Measurements from ENCODE around the gene DNAJC15.

DNAJC15 gene

GRCh38 chr13:43133792-43134191, 110.4 kb downstream of the DNAJC15 start:
- no peak overlapping the region for H3K14ac ChIP-seq (ENCODE audit: low read length)
- H3K79me1 ChIP-seq (ENCODE audit: low read depth, low read length), result no peaks in the 10 kb centered on the region
- no peak overlapping the region for H2BK5ac ChIP-seq (ENCODE audit: low read length)
- H2BK15ac ChIP-seq (ENCODE audit: low read length), result no peak overlapping the region
- H3K9ac ChIP-seq (ENCODE audit: low read depth, low read length, poor library complexity), result no peak overlapping the region
- no peak overlapping the region for H2AK5ac ChIP-seq (ENCODE audit: low read depth, low read length)
- H4K91ac ChIP-seq (ENCODE audit: low read depth, low read length, poor library complexity), result no peak overlapping the region
- H2BK12ac ChIP-seq (ENCODE audit: low read length), result no peak overlapping the region
- H3K27me3 ChIP-seq (ENCODE audit: control insufficient read depth in 3 of 3, insufficient read depth in 3 of 3, low read depth in 1 of 3, low read length in 3 of 3), result no peaks in the 10 kb centered on the region
- H3K18ac ChIP-seq (ENCODE audit: low read length), result no peak overlapping the region
- no peak overlapping the region for H3K23ac ChIP-seq (ENCODE audit: low read depth, low read length, poor library complexity)
- H3K4ac ChIP-seq (ENCODE audit: low read length), result no peak overlapping the region
- no peak overlapping the region for H3K27ac ChIP-seq (replicated peaks; ENCODE audit: low read length)
- H3K9me3 ChIP-seq (replicated peaks in 1 of 2; ENCODE audit: control insufficient read depth in 2 of 2, insufficient read depth in 1 of 2, low read depth in 1 of 2, low read length in 2 of 2), result no peaks in the 10 kb centered on the region
- WGBS, 2 donors (ENCODE audit: extremely low coverage in 2 of 2, insufficient read length in 2 of 2, insufficient replicate concordance in 1 of 2), result no CpG with 5 or more reads among the region's 4 CpGs
- no peaks in the 10 kb centered on the region for H3K36me3 ChIP-seq (replicated peaks in 1 of 2; ENCODE audit: control insufficient read depth in 2 of 2, insufficient read depth in 2 of 2, low read length in 2 of 2)
- H2AFZ ChIP-seq (ENCODE audit: low read length), result no peak overlapping the region
- peaks cover 7 to 9% of the 10 kb centered on the region in 2 donors for H3K4me1 ChIP-seq (ENCODE audit: control insufficient read depth in 2 of 2, insufficient read depth in 1 of 2, low read depth in 1 of 2, low read length in 2 of 2)
- DNase-seq (ENCODE audit: low spot score), result no peak
- no peak overlapping the region for H2BK120ac ChIP-seq (ENCODE audit: low read depth, low read length)
- no peak overlapping the region for H4K8ac ChIP-seq (ENCODE audit: low read depth, low read length)
- H3K4me2 ChIP-seq (ENCODE audit: insufficient read depth, low read length, poor library complexity, severe bottlenecking), result no peak overlapping the region
- no peak overlapping the region for H3K4me3 ChIP-seq (ENCODE audit: low read length in 2 of 2)

DNA sequence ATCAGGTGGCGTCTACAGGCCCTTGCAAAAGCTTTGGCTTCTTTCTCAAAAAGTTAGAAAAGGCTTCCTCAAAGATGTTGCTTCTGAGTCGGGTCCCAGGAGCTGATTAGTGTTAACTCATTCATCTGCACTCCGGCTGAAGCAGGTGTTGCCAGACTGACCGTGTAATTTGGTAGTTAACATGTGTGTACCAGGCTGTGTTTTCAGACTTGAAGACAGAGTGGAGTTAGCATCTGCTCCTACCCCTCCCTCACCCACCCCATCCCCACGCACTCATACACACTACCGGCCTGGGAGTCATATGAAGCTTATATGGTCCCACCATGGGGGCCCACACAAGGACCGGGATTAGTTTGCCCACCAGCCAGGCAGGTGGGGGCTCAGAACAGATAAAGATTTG, 111.5 kb downstream of the DNAJC15 start:
- Histone ChIP-seq H3K23ac (ENCODE audit: low read depth, low read length, poor library complexity) (no peak overlapping the region), H2BK12ac (ENCODE audit: low read length) (no peak overlapping the region), H2BK15ac (ENCODE audit: low read length) (no peak overlapping the region), H2AFZ (ENCODE audit: low read length) (no peak overlapping the region), H2BK120ac (ENCODE audit: low read depth, low read length) (no peak overlapping the region), H3K14ac (ENCODE audit: low read length) (no peak overlapping the region), H3K27me3 (ENCODE audit: control insufficient read depth in 3 of 3, insufficient read depth in 3 of 3, low read depth in 1 of 3, low read length in 3 of 3) (no peaks in the 10 kb centered on the region), H2AK5ac (ENCODE audit: low read depth, low read length) (no peak overlapping the region), H4K8ac (ENCODE audit: low read depth, low read length) (no peak overlapping the region), H2BK5ac (ENCODE audit: low read length) (no peak overlapping the region), H3K4me3 (ENCODE audit: low read length in 2 of 2) (no peak overlapping the region), H3K36me3 (replicated peaks in 1 of 2; ENCODE audit: control insufficient read depth in 2 of 2, insufficient read depth in 2 of 2, low read length in 2 of 2) (no peaks in the 10 kb centered on the region), H3K9ac (ENCODE audit: low read depth, low read length, poor library complexity) (no peak overlapping the region), H3K4me2 (ENCODE audit: insufficient read depth, low read length, poor library complexity, severe bottlenecking) (no peak overlapping the region), H3K79me1 (ENCODE audit: low read depth, low read length) (no peaks in the 10 kb centered on the region), H3K27ac (replicated peaks; ENCODE audit: low read length) (no peak overlapping the region), H3K18ac (ENCODE audit: low read length) (no peak overlapping the region), H3K9me3 (replicated peaks in 1 of 2; ENCODE audit: control insufficient read depth in 2 of 2, insufficient read depth in 1 of 2, low read depth in 1 of 2, low read length in 2 of 2) (no peaks in the 10 kb centered on the region), H3K4me1 (ENCODE audit: control insufficient read depth in 2 of 2, insufficient read depth in 1 of 2, low read depth in 1 of 2, low read length in 2 of 2) (peaks cover 0 to 9% of the 10 kb centered on the region in 2 donors), H3K4ac (ENCODE audit: low read length) (no peak overlapping the region), H4K91ac (ENCODE audit: low read depth, low read length, poor library complexity) (no peak overlapping the region)
- no peak for DNase-seq (ENCODE audit: low spot score)
- WGBS, 2 donors (ENCODE audit: extremely low coverage in 2 of 2, insufficient read length in 2 of 2, insufficient replicate concordance in 1 of 2), result no CpG with 5 or more reads among the region's 7 CpGs

GRCh38 chr13:43135516-43135915, 112.1 kb downstream of the DNAJC15 start:
- Histone ChIP-seq H3K4me3 (ENCODE audit: low read length in 2 of 2) (no peak overlapping the region), H3K4ac (ENCODE audit: low read length) (no peak overlapping the region), H3K9ac (ENCODE audit: low read depth, low read length, poor library complexity) (no peak overlapping the region), H3K14ac (ENCODE audit: low read length) (no peak overlapping the region), H3K9me3 (replicated peaks in 1 of 2; ENCODE audit: control insufficient read depth in 2 of 2, insufficient read depth in 1 of 2, low read depth in 1 of 2, low read length in 2 of 2) (no peaks in the 10 kb centered on the region), H3K27ac (replicated peaks; ENCODE audit: low read length) (no peak overlapping the region), H2AK5ac (ENCODE audit: low read depth, low read length) (no peak overlapping the region), H3K18ac (ENCODE audit: low read length) (no peak overlapping the region), H3K36me3 (replicated peaks in 1 of 2; ENCODE audit: control insufficient read depth in 2 of 2, insufficient read depth in 2 of 2, low read length in 2 of 2) (no peaks in the 10 kb centered on the region), H4K8ac (ENCODE audit: low read depth, low read length) (no peak overlapping the region), H2BK12ac (ENCODE audit: low read length) (no peak overlapping the region), H2BK120ac (ENCODE audit: low read depth, low read length) (no peak overlapping the region), H2AFZ (ENCODE audit: low read length) (no peak overlapping the region), H4K91ac (ENCODE audit: low read depth, low read length, poor library complexity) (no peak overlapping the region), H3K4me2 (ENCODE audit: insufficient read depth, low read length, poor library complexity, severe bottlenecking) (no peak overlapping the region), H2BK15ac (ENCODE audit: low read length) (no peak overlapping the region), H3K23ac (ENCODE audit: low read depth, low read length, poor library complexity) (no peak overlapping the region), H3K4me1 (ENCODE audit: control insufficient read depth in 2 of 2, insufficient read depth in 1 of 2, low read depth in 1 of 2, low read length in 2 of 2) (peaks cover 0 to 9% of the 10 kb centered on the region in 2 donors), H3K27me3 (ENCODE audit: control insufficient read depth in 3 of 3, insufficient read depth in 3 of 3, low read depth in 1 of 3, low read length in 3 of 3) (no peaks in the 10 kb centered on the region), H3K79me1 (ENCODE audit: low read depth, low read length) (no peaks in the 10 kb centered on the region), H2BK5ac (ENCODE audit: low read length) (no peak overlapping the region)
- no peak for DNase-seq (ENCODE audit: low spot score)
- WGBS, 2 donors (ENCODE audit: extremely low coverage in 2 of 2, insufficient read length in 2 of 2, insufficient replicate concordance in 1 of 2), result no CpG with 5 or more reads among the region's 5 CpGs

DNA sequence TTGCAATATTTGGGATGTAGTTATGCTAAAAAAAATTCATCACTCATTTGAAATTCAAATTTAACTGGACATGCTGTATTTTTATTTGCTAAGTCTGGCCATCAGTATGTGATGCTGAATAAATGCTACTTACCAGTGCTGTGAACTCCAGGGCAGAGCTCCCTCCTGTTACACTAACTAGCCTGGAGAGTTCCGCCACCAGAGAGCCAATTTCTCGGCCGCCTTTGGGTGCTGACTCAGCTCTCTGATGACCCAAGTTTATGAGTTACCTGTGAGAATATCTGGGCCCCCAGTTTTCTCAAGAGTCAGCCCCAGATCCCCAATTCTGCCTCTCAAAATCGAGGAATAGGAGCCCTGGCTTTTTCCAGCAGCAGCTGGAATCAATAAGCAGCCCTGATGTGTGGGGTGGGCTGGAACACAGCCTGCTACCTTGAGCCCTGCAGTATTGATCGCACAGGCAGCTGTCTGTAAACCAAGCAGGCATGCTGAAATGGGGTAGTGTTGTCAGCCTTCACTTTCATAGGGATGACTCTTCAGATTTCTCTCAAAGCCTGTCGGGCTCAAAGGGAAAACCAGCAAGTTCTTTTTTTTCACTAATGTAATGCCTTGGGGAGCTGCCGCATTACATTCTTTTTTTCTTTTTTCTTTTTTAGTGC, 113.7 kb downstream of the DNAJC15 start:
- H3K27ac ChIP-seq (replicated peaks; ENCODE audit: low read length), result no peak overlapping the region
- no peaks in the 10 kb centered on the region for H3K36me3 ChIP-seq (replicated peaks in 1 of 2; ENCODE audit: control insufficient read depth in 2 of 2, insufficient read depth in 2 of 2, low read length in 2 of 2)
- WGBS, 2 donors (ENCODE audit: extremely low coverage in 2 of 2, insufficient read length in 2 of 2, insufficient replicate concordance in 1 of 2), result no CpG with 5 or more reads among the region's 7 CpGs
- no peak overlapping the region for H3K18ac ChIP-seq (ENCODE audit: low read length)
- no peak overlapping the region for H3K4me3 ChIP-seq (ENCODE audit: low read length in 2 of 2)
- no peak overlapping the region for H3K14ac ChIP-seq (ENCODE audit: low read length)
- H2BK120ac ChIP-seq (ENCODE audit: low read depth, low read length), result no peak overlapping the region
- DNase-seq (ENCODE audit: low spot score), result no peak
- no peak overlapping the region for H3K4ac ChIP-seq (ENCODE audit: low read length)
- H2AFZ ChIP-seq (ENCODE audit: low read length), result peak overlapping the region; percentile 24
- H2BK15ac ChIP-seq (ENCODE audit: low read length), result no peak overlapping the region
- H3K79me1 ChIP-seq (ENCODE audit: low read depth, low read length), result no peaks in the 10 kb centered on the region
- H2BK12ac ChIP-seq (ENCODE audit: low read length), result no peak overlapping the region
- no peak overlapping the region for H3K4me2 ChIP-seq (ENCODE audit: insufficient read depth, low read length, poor library complexity, severe bottlenecking)
- H3K27me3 ChIP-seq (ENCODE audit: control insufficient read depth in 3 of 3, insufficient read depth in 3 of 3, low read depth in 1 of 3, low read length in 3 of 3), result no peaks in the 10 kb centered on the region
- H2AK5ac ChIP-seq (ENCODE audit: low read depth, low read length), result no peak overlapping the region
- no peak overlapping the region for H4K8ac ChIP-seq (ENCODE audit: low read depth, low read length)
- H3K9ac ChIP-seq (ENCODE audit: low read depth, low read length, poor library complexity), result no peak overlapping the region
- H3K4me1 ChIP-seq (ENCODE audit: control insufficient read depth in 2 of 2, insufficient read depth in 1 of 2, low read depth in 1 of 2, low read length in 2 of 2), result peaks cover 0 to 9% of the 10 kb centered on the region in 2 donors
- H4K91ac ChIP-seq (ENCODE audit: low read depth, low read length, poor library complexity), result no peak overlapping the region
- H3K23ac ChIP-seq (ENCODE audit: low read depth, low read length, poor library complexity), result no peak overlapping the region
- no peaks in the 10 kb centered on the region for H3K9me3 ChIP-seq (replicated peaks in 1 of 2; ENCODE audit: control insufficient read depth in 2 of 2, insufficient read depth in 1 of 2, low read depth in 1 of 2, low read length in 2 of 2)
- no peak overlapping the region for H2BK5ac ChIP-seq (ENCODE audit: low read length)

Data from neuronal stem cell (in vitro differentiated cells).